HL-60/S4 treated with retinoic acid at 250 ng/mL for 4 days and 3 days (cell line): Measurements from ENCODE around the gene POGZ.

ENCODE experiments used
- in situ Hi-C: fragments of 300-500 bp; cut with MboI; formaldehyde crosslinking; loops from 2 replicates; pipeline ENCODE4 v1.7.0; 2022; ENCODE audit warnings: low sequenced_read_pairs

POGZ gene

GRCh38 chr1:151477066-151477465 lies 17.8 kb upstream of the POGZ start:
- in situ Hi-C loops: no loop called here

DNA sequence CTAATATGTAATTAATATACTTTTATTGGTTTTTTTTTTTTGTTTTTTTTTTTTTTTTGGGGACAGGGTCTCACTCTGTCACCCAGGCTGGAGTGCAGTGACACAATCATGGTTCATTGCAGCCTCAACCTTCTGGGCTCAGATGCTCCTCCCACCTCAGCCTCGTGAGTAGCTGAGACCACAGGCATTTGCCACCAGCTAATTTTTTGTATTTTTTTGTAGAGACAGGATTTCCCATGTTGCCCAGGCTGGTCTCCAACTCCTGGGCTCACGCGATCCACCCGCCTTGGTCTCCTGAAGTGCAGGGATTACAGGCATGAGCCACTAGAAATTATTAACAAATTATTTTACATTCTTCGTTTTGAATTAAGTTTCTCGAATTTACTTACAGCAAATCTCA lies 16.8 kb upstream of the POGZ start:
- in situ Hi-C loops: no loop called here

- in situ Hi-C loops: no loop called here
Measured at GRCh38 chr1:151475175-151475574, 15.9 kb upstream of the POGZ start.

GRCh38 chr1:151474745-151475144 lies 15.5 kb upstream of the POGZ start:
- in situ Hi-C loops: no loop called here

DNA sequence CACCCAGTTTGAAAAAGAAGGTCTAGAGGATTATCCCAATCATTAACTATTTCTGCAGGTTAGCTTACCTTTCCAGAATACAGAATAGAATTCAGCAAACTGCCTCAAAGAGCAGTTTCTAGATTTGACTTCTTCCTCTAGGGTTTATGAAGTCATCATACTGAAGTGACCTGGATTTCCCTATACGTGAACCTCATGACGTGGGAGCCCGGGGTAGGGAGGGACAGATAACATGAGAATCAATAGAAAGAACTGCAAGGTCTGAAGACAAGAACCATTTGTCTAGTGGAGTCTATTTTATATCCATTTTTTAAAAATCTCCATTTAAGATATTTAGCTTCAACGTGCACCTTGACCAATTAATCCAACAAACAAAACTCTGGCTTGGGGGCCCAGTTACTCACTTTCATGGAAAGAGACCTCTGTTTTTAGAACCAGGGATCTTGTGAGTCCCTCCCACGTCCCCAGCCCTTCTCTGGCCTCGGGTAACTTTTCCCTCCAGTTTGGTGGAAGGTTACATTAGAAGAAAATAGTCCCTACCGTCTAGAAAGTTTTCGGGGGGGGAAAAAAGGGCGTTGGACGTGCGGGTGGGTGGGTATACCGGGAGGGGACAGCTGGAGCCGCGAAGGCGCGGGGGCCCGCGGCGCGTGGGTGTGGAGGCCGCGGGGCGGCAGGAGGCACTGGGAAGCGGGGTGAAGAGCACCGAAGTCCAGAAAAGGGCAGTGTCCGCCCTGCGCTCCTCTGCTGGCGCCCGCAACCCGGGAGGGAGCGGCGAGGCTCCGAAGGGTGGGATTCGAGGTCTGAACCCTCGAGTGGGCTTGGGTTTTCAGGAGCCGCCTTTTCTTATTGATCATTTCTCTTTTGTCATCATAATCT lies 13.8 kb upstream of the POGZ start:
- in situ Hi-C loops: no loop called here

- in situ Hi-C loops: no loop called here
Measured at GRCh38 chr1:151465026-151465425, 5.7 kb upstream of the POGZ start.

DNA sequence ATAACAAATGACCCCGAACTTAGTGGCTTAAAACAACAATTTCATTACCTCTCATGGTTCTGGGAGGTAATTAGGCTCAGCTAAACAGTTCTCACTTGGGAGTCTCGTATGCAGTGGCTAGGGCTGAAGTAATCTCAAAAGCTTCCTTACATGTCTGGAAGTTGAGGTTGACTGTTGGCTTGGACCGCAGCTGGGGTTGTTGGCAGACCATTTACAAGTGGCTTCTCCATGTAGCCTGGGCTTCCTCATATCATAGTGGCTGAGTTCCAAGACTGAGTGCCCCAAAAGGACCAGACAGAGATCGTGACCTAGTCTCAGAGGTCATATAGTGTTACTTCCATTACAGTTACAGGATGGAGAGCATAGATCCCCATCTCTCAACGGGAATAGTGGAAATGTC lies 2.4 kb upstream of the POGZ start:
- in situ Hi-C loops: no loop called here

GRCh38 chr1:151458802-151459330 lies 428 bp downstream of the POGZ start:
- in situ Hi-C loops: no loop called here

DNA sequence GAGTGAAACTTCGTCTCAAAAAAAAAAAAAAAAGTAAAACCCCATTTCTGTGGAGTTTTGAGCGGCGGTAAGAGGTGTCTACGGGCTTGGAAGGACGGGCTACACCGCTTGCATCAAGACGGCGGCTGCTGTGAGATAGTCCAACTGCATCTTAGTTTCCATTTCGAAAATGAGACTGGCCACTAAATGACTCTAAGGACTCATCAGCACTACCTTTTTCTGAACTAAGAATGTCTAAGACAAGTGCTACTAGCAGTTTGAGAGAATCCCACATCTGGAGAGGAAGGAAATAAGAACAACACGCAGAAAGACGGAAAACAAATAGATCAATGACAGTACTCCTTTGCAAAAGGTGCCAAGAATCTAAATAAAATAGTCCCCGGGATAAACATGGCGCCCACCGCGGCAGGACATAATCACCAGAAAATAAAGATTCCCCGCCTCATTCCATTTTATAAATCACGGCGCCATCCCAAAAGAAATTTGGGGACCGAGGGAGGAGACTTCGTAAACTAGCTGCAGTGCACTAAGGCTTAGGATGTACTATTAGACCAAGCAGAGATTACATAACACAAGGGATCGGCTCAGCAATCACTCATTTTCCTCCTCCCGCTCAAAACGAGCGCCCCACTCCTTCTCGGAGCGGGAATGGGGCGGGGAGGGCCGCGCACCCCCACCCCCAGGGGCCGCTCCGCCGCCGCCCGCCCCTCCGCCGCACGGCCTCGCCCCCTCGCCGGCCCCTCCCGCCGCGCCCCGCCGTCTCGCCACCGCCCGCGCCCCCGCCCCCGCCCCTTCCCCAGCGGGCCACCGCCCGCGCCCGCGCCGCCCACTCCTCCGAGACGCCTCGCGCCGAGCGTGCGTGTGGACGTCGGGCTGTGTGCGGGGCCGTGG lies 1.1 kb downstream of the POGZ start:
- in situ Hi-C loops: no loop called here

DNA sequence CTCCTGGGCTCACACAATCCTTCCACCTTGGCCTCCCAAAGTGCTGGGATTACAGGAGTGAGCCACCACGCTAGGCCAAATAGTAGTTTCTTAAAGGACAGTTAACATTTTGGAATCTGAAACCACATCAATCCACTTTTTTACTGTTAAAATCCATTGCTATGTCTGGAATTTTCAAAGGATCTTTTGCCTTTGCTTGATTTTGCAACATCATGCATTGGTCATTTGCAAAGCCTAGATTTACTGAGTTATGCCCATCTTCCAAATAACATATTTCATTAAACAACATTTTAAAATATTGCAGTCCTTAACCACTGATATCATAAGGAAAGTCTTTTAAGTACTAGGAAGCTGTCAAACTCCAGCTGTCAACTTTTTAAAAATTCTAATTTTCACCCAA lies 3.3 kb downstream of the POGZ start:
- in situ Hi-C loops: no loop called here

DNA sequence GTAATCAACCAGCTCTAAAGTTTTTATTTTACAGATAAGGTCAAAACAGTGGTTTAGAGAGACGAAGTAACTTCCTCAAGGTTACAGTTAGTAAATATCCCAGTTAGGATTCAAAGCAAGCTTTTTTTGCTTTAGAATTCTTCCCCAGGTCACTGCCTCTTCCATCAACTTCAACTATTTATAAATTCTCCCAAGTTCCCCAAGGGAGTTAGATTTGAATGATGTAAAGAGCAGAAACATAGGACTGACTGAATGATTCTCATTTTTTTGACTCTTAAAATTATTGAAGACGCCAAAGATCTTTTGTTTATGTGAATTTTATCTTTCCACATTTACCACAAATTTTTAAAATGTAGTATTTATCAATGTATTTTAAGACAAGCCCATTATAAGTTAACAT lies 4.1 kb downstream of the POGZ start:
- in situ Hi-C loops: no loop called here

GRCh38 chr1:151447696-151448095 lies 11.6 kb downstream of the POGZ start:
- in situ Hi-C loops: loop anchor here (25.0 kb wide), 1 partner anchor 290 kb away; no protein-coding TSS in a partner anchor

DNA sequence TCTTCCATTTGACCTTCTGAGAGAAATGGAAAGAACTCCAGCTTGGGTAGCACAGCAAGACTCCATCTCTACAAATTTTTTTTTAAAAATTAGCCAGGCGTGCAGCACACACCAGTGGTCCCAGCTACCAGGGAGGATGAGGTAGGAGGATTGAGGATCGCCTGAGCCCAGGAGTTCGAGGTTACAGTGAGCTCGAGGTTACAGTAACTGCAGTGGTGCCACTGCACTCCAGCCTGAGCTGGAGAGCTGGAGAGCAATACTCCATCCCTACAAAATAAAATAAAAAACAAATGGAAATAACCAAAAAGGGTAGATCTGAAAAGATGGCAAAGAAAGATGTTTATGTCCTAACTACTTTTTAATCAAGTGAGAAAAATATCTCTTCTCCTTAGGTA lies 14.5 kb downstream of the POGZ start:
- in situ Hi-C loops: loop anchor here (25.0 kb wide), 1 partner anchor 293 kb away; no protein-coding TSS in a partner anchor

GRCh38 chr1:151443846-151444782 lies 15.2 kb downstream of the POGZ start:
- in situ Hi-C loops: loop anchor here (25.0 kb wide), 1 partner anchor 293 kb away; no protein-coding TSS in a partner anchor

DNA sequence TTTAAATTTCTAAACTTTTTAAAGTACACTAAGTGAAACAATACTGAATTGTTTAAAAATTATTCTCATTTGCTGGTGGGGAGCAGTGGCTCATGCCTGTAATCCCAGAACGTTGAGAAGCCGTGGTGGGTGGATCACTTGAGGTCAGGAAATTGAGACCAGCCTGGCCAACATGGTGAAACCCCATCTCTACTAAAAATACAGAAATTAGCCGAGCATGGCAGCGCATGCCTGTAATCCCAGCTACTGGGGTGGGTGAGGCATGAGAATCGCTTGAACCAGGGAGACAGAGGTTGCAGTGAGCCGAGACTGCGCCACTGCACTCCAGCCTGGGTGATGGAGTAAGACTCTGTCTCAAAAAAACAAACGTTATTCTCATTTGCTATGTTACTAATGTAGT lies 21.9 kb downstream of the POGZ start:
- in situ Hi-C loops: loop anchor here (25.0 kb wide), 1 partner anchor 300 kb away; no protein-coding TSS in a partner anchor

DNA sequence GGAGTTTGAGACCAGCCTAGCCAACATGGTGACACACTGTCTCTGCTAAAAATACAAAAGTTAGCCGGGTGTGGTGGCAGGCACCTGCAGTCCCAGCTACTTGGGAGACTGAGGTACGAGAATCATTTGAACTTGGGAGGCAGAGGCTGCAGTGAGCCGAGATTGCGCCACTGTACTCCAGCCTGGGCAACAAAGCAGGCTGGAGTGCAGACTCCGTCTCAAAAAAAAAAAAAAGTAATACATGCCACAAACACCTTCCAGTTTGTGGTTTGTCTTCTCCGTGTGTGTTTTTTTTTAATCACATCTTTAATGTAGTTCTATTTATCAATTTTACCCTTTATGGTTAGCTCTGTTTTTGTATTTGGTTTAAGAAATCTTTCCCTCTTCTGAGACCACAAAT lies 22.3 kb downstream of the POGZ start:
- in situ Hi-C loops: loop anchor here (25.0 kb wide), 1 partner anchor 300 kb away; no protein-coding TSS in a partner anchor

- in situ Hi-C loops: loop anchor here (25.0 kb wide), 1 partner anchor 302 kb away; no protein-coding TSS in a partner anchor
Measured at GRCh38 chr1:151435174-151435573, 24.1 kb downstream of the POGZ start.

DNA sequence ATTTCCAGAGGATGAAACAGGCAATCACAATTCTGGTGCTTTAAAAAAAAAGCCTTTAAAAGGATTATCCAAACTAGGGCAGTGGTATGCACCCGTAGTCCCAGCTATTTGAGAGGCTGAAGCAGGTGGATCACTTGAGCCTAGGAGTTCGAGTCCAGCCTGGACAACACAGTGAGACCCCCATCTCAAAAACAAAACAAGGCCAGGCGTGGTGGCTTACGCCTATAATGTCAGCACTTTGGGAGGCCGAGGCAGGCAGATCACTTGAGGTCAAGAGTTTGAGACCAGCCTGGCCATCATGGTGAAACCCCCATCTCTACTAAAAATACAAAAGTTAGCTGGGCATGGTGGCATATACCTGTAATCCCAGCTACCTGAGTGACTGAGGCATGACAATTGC lies 25.5 kb downstream of the POGZ start:
- in situ Hi-C loops: loop anchor here (25.0 kb wide), 1 partner anchor 303 kb away; no protein-coding TSS in a partner anchor

DNA sequence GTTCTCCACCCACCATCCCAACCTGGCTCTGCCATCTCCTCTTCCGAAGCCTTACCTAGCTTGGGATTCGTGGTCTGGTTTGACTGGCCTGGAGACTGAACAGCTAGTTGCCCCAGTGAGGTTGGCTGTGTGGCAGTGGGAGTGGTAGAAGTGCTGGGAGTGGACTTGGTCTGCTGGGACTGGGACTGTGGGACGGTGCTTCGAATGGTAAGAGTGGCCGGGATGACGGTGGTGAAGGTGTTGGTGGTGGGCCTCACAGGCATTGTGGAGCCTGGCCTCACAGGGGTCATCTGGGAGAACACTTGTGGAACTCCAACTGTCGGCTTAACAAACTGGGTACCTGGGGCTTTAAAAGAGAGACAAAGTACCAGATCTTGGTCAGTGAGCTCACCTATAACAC lies 31.2 kb downstream of the POGZ start:
- in situ Hi-C loops: loop anchor here (25.0 kb wide), 1 partner anchor 309 kb away; no protein-coding TSS in a partner anchor

- in situ Hi-C loops: loop anchor here (25.0 kb wide), 1 partner anchor 312 kb away; no protein-coding TSS in a partner anchor
Measured at GRCh38 chr1:151425103-151425502, 34.2 kb downstream of the POGZ start.
